Endothelial cell of umbilical vein (primary cell): ENCODE measurements around the gene TBX5. TPM values are rescaled to one million over a fixed set of nuclear protein-coding genes. Genes with fewer than 3 reads are reported as not detected.

Source experiments
- BruUV-seq: library from RNA; stranded (reverse); fragments of 400-500 nt; replicated peaks from 2 replicates; lab custom pipeline; 2021; lab: Mats Ljungman, UMichigan
- CTCF ChIA-PET: fragments of 300-600, 350-600 bp; sonication (Branson Sonifier 250); formaldehyde crosslinking; loops from one replicate; lab custom pipeline; 2021; ENCODE audit warnings: antibody characterized with exemption, inconsistent platforms; lab: Charles Lee
- POLR2A ChIA-PET: fragments of 300-600, 350-600 bp; sonication (Branson Sonifier 250); formaldehyde crosslinking; loops from one replicate; lab custom pipeline; 2021; ENCODE audit warnings: antibody characterized with exemption, inconsistent platforms; lab: Charles Lee
- DNase-seq: peaks from one replicate; pipeline ENCODE4 v3.0.0-alpha.2; 2011; ENCODE audit warnings: low read depth, low spot score
- FAIRE-seq: peaks from 2 replicates; lab custom pipeline; 2011; peaks lifted over from hg19 to GRCh38; lab: Jason Lieb, UNC
- H2AFZ ChIP-seq: 2 replicates; pipeline ENCODE4 v1.6.0; 2012; ENCODE audit warnings: low read depth, low read length, control low read depth, inconsistent platforms
- H3K27ac ChIP-seq: 2 replicates; pipeline ENCODE4 v1.5.1; 2011; ENCODE audit warnings: low read depth, mild to moderate bottlenecking, control low read depth, low read length, moderate library complexity; ENCODE audit not compliant: insufficient read depth
- H3K27me3 ChIP-seq, 2 experiments: 2 replicates each; pipeline versions ENCODE4 v1.6.0 to v1.6.1; 2011; ENCODE audit warnings: low read length in 2 of 2, mixed read lengths in 1 of 2; ENCODE audit not compliant: control insufficient read depth in 2 of 2, insufficient read depth in 2 of 2
- H3K36me3 ChIP-seq, 2 experiments: 2 replicates in 1 of 2; 3 replicates in 1 of 2; pipeline ENCODE4 v1.5.1; 2011; ENCODE audit warnings: low read length in 2 of 2, mild to moderate bottlenecking in 1 of 2, moderate library complexity in 1 of 2; ENCODE audit not compliant: control insufficient read depth in 2 of 2, insufficient read depth in 2 of 2; ENCODE audit errors: extremely low read depth in 1 of 2
- H3K4me1 ChIP-seq: 3 replicates; pipeline ENCODE4 v1.5.1; 2011; ENCODE audit warnings: mild to moderate bottlenecking, low read length; ENCODE audit not compliant: control insufficient read depth, insufficient read depth; ENCODE audit errors: extremely low read depth
- H3K4me2 ChIP-seq: 2 replicates; pipeline ENCODE4 v1.6.1; 2011; ENCODE audit warnings: low read length, control low read depth, mixed read lengths; ENCODE audit not compliant: insufficient read depth
- H3K4me3 ChIP-seq, 3 experiments: fragments of 200-600 bp in 1 of 3; sonication (generic), shearing (Covaris generic) in 1 of 3; replicated peaks in 1 of 3; 2 replicates each; pipeline ENCODE4 v1.5.1; 2011 to 2016; ENCODE audit warnings: control low read depth in 3 of 3, low read length in 3 of 3, mild to moderate bottlenecking in 2 of 3, inconsistent platforms in 1 of 3, low read depth in 1 of 3, moderate library complexity in 1 of 3; ENCODE audit not compliant: insufficient read depth in 1 of 3
- H3K79me2 ChIP-seq: 2 replicates; pipeline ENCODE4 v1.6.0; 2012; ENCODE audit warnings: low read length, inconsistent platforms; ENCODE audit not compliant: control insufficient read depth, insufficient read depth
- H3K9ac ChIP-seq: replicated peaks from 2 replicates; pipeline ENCODE3; 2011; ENCODE audit warnings: low read length, control low read depth; ENCODE audit not compliant: insufficient read depth; ENCODE audit errors: extremely low read depth
- H3K9me1 ChIP-seq: replicated peaks from 3 replicates; pipeline ENCODE4 v1.6.0; 2011; ENCODE audit warnings: mild to moderate bottlenecking, low read length; ENCODE audit not compliant: control insufficient read depth, insufficient read depth; ENCODE audit errors: extremely low read depth
- H3K9me3 ChIP-seq: replicated peaks from 2 replicates; pipeline ENCODE4 v1.5.1; 2012; ENCODE audit warnings: low read length, inconsistent platforms; ENCODE audit not compliant: control insufficient read depth, insufficient read depth
- H4K20me1 ChIP-seq: replicated peaks from 2 replicates; pipeline ENCODE3; 2011; ENCODE audit warnings: mild to moderate bottlenecking, low read length; ENCODE audit not compliant: control insufficient read depth, insufficient read depth; ENCODE audit errors: extremely low read depth
- CTCF ChIP-seq, 2 donors: IDR thresholded peaks; 1 replicate in 1 of 2; 2 replicates in 1 of 2; pipeline ENCODE4 v1.5.1; 2011; ENCODE audit warnings: low read length in 2 of 2, mild to moderate bottlenecking in 2 of 2, moderate library complexity in 2 of 2, control low read depth in 1 of 2, inconsistent platforms in 1 of 2, low read depth in 1 of 2; ENCODE audit not compliant: insufficient read depth in 1 of 2; ENCODE audit errors: extremely low read depth in 1 of 2
- MYC ChIP-seq: IDR thresholded peaks from one replicate; pipeline ENCODE4 v1.6.1; 2011; ENCODE audit warnings: mild to moderate bottlenecking, low read depth, low read length
- POLR2AphosphoS5 ChIP-seq: IDR thresholded peaks from 2 replicates; pipeline ENCODE4 v1.6.1; 2012; ENCODE audit warnings: low read depth, mild to moderate bottlenecking, control low read depth, low read length, moderate library complexity; ENCODE audit not compliant: insufficient read depth
- dilution Hi-C: fragments of 300-500 bp; cut with MboI; formaldehyde crosslinking; loops from one replicate; pipeline ENCODE4 v1.15.0; 2019; ENCODE audit warnings: low sequenced_read_pairs; ENCODE audit not compliant: extremely low pct_ligation_motif_present
- intact Hi-C: fragments of 100-400 bp; cut with micrococcal nuclease; formaldehyde crosslinking; loops from one replicate; pipeline ENCODE4 v1.10.0; 2022
- polyA plus RNA-seq, 4 experiments: library from polyadenylated mRNA; depleted of rRNA in 3 of 4; stranded (reverse) in 3 of 4; unstranded in 1 of 4; fragments of >200 nt; gene quantifications; 2 replicates each; pipeline versions ENCODE4 v1.2.1 to v1.2.3, GENCODE V29; 2011 to 2012; ENCODE audit warnings: missing spikeins in 1 of 4
- total RNA-seq: library from RNA; stranded (reverse); gene quantifications from 2 replicates; pipeline ENCODE4 v1.2.3, GENCODE V29; 2021

The TBX5 gene
- total and polyA plus RNA-seq, 2 donors (not counting 3 experiments of a cell fraction or from before 2014, with no cell fraction given): not detected

GRCh38 chr12:114316076-114316475 is 89.9 kb downstream of the TBX5 start:
- H3K9ac ChIP-seq: no peak overlapping the region
- no peaks in the 10 kb centered on the region for H3K27me3 ChIP-seq

More at GRCh38 chr12:114316076-114316475, 89.9 kb downstream of the TBX5 start:
- DNase-seq (no peak), FAIRE-seq (no peak)
- Histone ChIP-seq H3K4me2 (no peak overlapping the region), H3K79me2 (no peaks in the 10 kb centered on the region), H4K20me1 (no peaks in the 10 kb centered on the region), H3K9me1 (no peaks in the 10 kb centered on the region), H3K36me3 (no peaks in the 10 kb centered on the region), H3K4me3 (no peak overlapping the region), H3K4me1 (no peaks in the 10 kb centered on the region), H2AFZ (no peak overlapping the region), H3K27ac (no peak overlapping the region), H3K9me3 (peaks cover 5% of the 10 kb centered on the region)
- no TSS peak for BruUV-seq
- intact Hi-C loops (no loop called here), dilution Hi-C loops (no loop called here)
- CTCF ChIA-PET: no interaction called here
- TF ChIP-seq POLR2AphosphoS5: no peak
- no peak for TF ChIP-seq MYC
- TF ChIP-seq CTCF (IDR thresholded peaks at IDR 0.05; ENCODE audit: extremely low read depth in 1 of 2, insufficient read depth in 1 of 2, low read depth in 1 of 2, low read length in 2 of 2): no peak
- POLR2A ChIA-PET: no interaction called here
